HFFc6 (cell line): ENCODE measurements around the gene SV2B. TPM values are rescaled to one million over a fixed set of nuclear protein-coding genes. Genes with fewer than 3 reads are reported as not detected.

Experiments
- DNase-seq: peaks from one replicate; pipeline ENCODE4 v3.0.0-alpha.2; 2018
- H3K27ac Mint-ChIP-seq: 2 replicates; pipeline ENCODE4 v1.8.0; 2020; ENCODE audit warnings: mild to moderate bottlenecking, mixed read lengths
- H3K27me3 Mint-ChIP-seq: 2 replicates; pipeline ENCODE4 v1.8.0; 2021; ENCODE audit warnings: mild to moderate bottlenecking, moderate library complexity, mixed read lengths; ENCODE audit not compliant: insufficient read depth
- H3K36me3 Mint-ChIP-seq: 2 replicates; pipeline ENCODE4 v1.8.0; 2021; ENCODE audit warnings: low read depth, mixed read lengths
- H3K4me1 Mint-ChIP-seq: 2 replicates; pipeline ENCODE4 v1.8.0; 2020; ENCODE audit warnings: low read depth, mixed read lengths
- H3K4me3 Mint-ChIP-seq: 2 replicates; pipeline ENCODE4 v1.8.0; 2020; ENCODE audit warnings: mild to moderate bottlenecking, moderate library complexity, mixed read lengths
- H3K9me3 Mint-ChIP-seq: 2 replicates; pipeline ENCODE4 v1.8.0; 2020; ENCODE audit warnings: mild to moderate bottlenecking, mixed read lengths
- total RNA-seq, 6 experiments: library from RNA; stranded (reverse); fragmentation: NEBNext Ultra II Directional; extraction: Animal tissue kit (Norgen Biotek cat#: 25700); gene quantifications; 2 replicates in 1 of 6; 3 replicates in 5 of 6; pipeline ENCODE4 v1.2.3, GENCODE V29; 2021
- TF ChIP-seq, protein P1 (sequence below): fragments of 200-600 bp; sonication (generic); IDR thresholded peaks from 2 replicates; pipeline ENCODE4 v1.5.0; 2021; ENCODE audit warnings: antibody characterized with exemption, mild to moderate bottlenecking

Gene SV2B
- total RNA-seq, 6 experiments from 2014 or later = not detected

DNA sequence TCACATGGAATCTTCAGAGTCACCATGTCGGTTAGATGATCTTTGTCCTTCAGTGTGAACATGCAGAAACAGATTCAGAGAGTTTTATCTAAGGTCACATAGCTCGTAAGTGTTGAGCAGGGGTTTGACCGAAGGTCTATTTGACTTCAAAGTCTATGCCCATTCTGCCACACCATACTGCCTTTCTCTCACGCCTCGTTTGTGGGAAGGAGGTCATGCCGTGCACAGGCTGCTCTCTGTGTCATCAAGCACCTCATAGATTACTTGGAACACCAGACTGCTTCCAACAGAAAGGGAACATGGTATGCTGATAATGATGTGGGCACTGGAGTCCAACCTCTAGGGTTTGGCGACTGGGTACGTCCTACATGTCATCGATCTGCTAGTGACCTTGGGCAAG lies 128.8 kb downstream of the SV2B start:
- no peak overlapping the region for H3K27ac Mint-ChIP-seq
- no peak for DNase-seq
- H3K36me3 Mint-ChIP-seq = no peaks in the 10 kb centered on the region
- H3K27me3 Mint-ChIP-seq = peaks cover 2% of the 10 kb centered on the region; the same call in 1 of the 2 replicates
- peaks cover 18% of the 10 kb centered on the region; the same call in 1 of the 2 replicates for H3K9me3 Mint-ChIP-seq
- no peaks in the 10 kb centered on the region for H3K4me1 Mint-ChIP-seq
- no peak overlapping the region for H3K4me3 Mint-ChIP-seq
- TF ChIP-seq, protein P1, sequence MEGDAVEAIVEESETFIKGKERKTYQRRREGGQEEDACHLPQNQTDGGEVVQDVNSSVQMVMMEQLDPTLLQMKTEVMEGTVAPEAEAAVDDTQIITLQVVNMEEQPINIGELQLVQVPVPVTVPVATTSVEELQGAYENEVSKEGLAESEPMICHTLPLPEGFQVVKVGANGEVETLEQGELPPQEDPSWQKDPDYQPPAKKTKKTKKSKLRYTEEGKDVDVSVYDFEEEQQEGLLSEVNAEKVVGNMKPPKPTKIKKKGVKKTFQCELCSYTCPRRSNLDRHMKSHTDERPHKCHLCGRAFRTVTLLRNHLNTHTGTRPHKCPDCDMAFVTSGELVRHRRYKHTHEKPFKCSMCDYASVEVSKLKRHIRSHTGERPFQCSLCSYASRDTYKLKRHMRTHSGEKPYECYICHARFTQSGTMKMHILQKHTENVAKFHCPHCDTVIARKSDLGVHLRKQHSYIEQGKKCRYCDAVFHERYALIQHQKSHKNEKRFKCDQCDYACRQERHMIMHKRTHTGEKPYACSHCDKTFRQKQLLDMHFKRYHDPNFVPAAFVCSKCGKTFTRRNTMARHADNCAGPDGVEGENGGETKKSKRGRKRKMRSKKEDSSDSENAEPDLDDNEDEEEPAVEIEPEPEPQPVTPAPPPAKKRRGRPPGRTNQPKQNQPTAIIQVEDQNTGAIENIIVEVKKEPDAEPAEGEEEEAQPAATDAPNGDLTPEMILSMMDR = no peak

DNA sequence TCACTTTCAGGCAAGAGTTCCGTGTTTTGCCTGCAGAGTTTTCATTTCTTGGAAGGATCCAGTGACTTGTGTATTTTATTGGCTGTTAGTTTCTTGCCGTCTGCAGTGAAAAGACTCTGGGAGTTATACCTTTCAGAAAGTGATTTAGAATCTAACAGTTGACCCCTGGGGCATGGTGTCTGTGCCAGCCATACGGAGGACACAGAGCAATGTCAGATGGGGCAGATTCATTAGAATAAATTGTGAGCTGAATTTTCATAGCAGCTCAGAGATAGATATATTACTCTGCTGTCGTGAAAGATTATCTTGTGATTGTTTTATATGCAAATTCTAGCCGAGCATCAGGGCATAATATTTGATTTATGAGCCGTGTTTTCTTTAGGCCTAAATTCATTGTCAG lies 131.6 kb downstream of the SV2B start:
- Mint-ChIP-seq H3K36me3 (no peaks in the 10 kb centered on the region), H3K27ac (no peak overlapping the region), H3K4me1 (no peaks in the 10 kb centered on the region), H3K4me3 (no peak overlapping the region), H3K9me3 (peaks cover 9% of the 10 kb centered on the region; the same call in 1 of the 2 replicates), H3K27me3 (peaks cover 2% of the 10 kb centered on the region; the same call in 1 of the 2 replicates)
- TF ChIP-seq, protein P1 = no peak
- no peak for DNase-seq

DNA sequence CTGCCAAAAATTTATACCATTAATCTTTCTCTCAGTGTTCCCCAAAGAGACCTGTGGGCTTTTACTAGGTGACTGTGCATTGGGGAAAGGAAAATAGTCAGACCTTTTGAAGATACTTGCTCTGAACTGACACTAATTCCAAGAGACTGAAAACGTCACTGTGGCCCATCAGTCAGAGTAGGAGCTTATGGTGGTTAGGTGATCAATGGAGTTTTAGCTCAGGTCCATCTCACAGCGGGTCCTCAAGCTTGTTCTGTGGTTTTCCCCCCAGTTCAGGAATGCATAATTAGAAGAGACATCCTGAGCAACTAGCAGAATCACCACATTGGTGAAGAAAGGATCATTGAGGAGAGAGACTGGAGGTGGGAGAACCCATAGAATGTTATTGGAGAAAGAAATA lies 134.7 kb downstream of the SV2B start:
- Mint-ChIP-seq H3K27me3 (peaks cover 2% of the 10 kb centered on the region; the same call in 1 of the 2 replicates), H3K4me1 (no peaks in the 10 kb centered on the region), H3K9me3 (peaks cover 8% of the 10 kb centered on the region; the same call in 1 of the 2 replicates), H3K36me3 (no peaks in the 10 kb centered on the region), H3K4me3 (no peak overlapping the region), H3K27ac (no peak overlapping the region)
- no peak for DNase-seq
- TF ChIP-seq, protein P1 = no peak

DNA sequence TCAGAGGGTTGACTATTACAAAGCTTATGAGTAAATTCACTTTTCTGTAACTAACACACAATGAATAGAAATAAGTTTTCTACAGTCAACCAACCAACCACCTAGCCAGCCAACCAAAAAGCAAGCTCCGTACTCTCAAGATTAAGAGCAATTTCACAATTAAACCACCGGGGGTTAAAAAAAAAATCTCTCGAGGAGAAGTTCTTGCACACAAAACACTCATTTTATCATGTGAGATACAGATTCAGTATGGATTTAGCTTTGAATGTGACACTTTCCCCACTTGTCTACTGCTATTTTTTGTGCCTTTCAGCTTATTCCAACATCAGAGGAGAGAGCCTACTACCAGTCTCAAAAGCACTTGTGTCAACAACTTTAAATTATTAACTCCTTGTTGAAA lies 135.3 kb downstream of the SV2B start:
- DNase-seq = no peak
- Mint-ChIP-seq H3K4me1 (no peaks in the 10 kb centered on the region), H3K27ac (no peak overlapping the region), H3K9me3 (peaks cover 8% of the 10 kb centered on the region; the same call in 1 of the 2 replicates), H3K36me3 (no peaks in the 10 kb centered on the region), H3K4me3 (no peak overlapping the region), H3K27me3 (peaks cover 2% of the 10 kb centered on the region; the same call in 1 of the 2 replicates)
- TF ChIP-seq, protein P1 = no peak

DNA sequence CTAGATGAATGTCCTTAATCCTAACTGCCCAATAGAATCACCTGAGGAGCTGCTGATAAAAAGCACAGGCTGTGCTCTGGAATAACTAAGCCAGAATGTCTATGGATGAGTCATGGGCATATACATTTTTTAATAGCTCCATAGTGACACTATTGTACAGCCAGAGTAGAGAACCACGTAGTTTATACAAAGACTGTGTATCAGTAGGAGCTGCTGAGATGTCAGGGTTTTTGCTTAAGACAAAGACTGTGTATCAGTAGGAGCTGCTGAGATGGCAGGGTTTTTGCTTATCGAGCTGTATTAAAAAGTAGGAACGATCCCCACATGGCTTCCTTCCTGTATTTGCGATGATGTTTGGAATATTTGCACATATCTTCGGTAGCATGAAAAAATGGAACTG lies 137.4 kb downstream of the SV2B start:
- TF ChIP-seq, protein P1 = no peak
- Mint-ChIP-seq H3K27ac (no peak overlapping the region), H3K4me1 (no peaks in the 10 kb centered on the region), H3K36me3 (no peaks in the 10 kb centered on the region), H3K4me3 (no peak overlapping the region), H3K27me3 (peaks cover 2% of the 10 kb centered on the region; the same call in 1 of the 2 replicates), H3K9me3 (peaks cover 8% of the 10 kb centered on the region; the same call in 1 of the 2 replicates)
- DNase-seq = no peak
